Raji (cell line): ENCODE results near the gene PPP2R3C.
A peak's percentile ranks its signal among the peaks of the same experiment; 100 is the strongest.

ENCODE experiments used
- POLR2A ChIP-seq: IDR thresholded peaks from 2 replicates; pipeline ENCODE4 v1.6.1; 2011; ENCODE audit warnings: low read depth, low read length, control low read depth; ENCODE audit not compliant: insufficient read depth

Gene PPP2R3C

GRCh38 chr14:35121887-35122695 is at the start of gene PPP2R3C, which contains the start of gene PRORP:
Gene PPP2R3C (minus strand): TSS chr14:35121990. CDS start chr14:35121959, 31 bp downstream.
Gene PRORP (plus strand): TSS chr14:35122552. CDS start chr14:35123246, 694 bp downstream.
- peak; percentile 70 for TF ChIP-seq POLR2A

GRCh38 chr14:35167496-35167895 is 45.7 kb upstream of the PPP2R3C start:
- no peak for TF ChIP-seq POLR2A

GRCh38 chr14:35164849-35165248 is 43.1 kb upstream of the PPP2R3C start:
- no peak for TF ChIP-seq POLR2A

GRCh38 chr14:35163384-35163783 is 41.6 kb upstream of the PPP2R3C start:
- no peak for TF ChIP-seq POLR2A

- no peak for TF ChIP-seq POLR2A
These were observed 39.4 kb upstream of the PPP2R3C start for GRCh38 chr14:35161231-35161630.

GRCh38 chr14:35159742-35160409 is 38.1 kb upstream of the PPP2R3C start:
- TF ChIP-seq POLR2A: no peak

GRCh38 chr14:35158951-35159653 is 37.3 kb upstream of the PPP2R3C start:
- no peak for TF ChIP-seq POLR2A

GRCh38 chr14:35158491-35158890 is 36.7 kb upstream of the PPP2R3C start:
- no peak for TF ChIP-seq POLR2A

GRCh38 chr14:35155962-35156361 is 34.2 kb upstream of the PPP2R3C start:
- no peak for TF ChIP-seq POLR2A

GRCh38 chr14:35154016-35154415 is 32.2 kb upstream of the PPP2R3C start:
- TF ChIP-seq POLR2A: no peak

- no peak for TF ChIP-seq POLR2A
These were observed 27.4 kb upstream of the PPP2R3C start for GRCh38 chr14:35149239-35149638.

GRCh38 chr14:35147711-35148110 is 25.9 kb upstream of the PPP2R3C start:
- no peak for TF ChIP-seq POLR2A

GRCh38 chr14:35147186-35147585 is 25.4 kb upstream of the PPP2R3C start:
- no peak for TF ChIP-seq POLR2A

- TF ChIP-seq POLR2A: no peak
These were observed 24.9 kb upstream of the PPP2R3C start for GRCh38 chr14:35146711-35147149.

GRCh38 chr14:35144029-35144428 is 22.2 kb upstream of the PPP2R3C start:
- no peak for TF ChIP-seq POLR2A
